Measurements from ENCODE around the gene SELENOS.

DNA sequence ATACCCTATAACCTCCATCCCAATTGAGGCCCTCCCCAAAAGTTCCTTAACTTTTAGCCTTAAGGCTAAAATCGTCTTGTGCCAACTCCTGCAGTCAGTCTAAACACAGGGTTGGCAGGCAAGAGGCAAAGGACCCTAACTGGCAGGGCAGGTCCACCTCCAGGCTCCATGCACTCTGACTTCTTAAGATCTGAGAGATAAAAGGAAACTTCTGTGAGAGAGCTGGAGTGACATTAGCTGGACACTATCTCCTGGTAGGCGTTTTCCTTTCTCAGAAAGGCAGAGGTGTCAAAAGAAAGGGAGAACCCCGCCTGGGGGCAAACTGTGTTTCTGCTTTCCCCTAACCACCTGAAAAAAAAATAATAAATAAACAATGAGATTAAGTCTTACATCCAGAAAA is 29.0 kb downstream of the SELENOS start:
- TF ChIP-seq, protein P1, sequence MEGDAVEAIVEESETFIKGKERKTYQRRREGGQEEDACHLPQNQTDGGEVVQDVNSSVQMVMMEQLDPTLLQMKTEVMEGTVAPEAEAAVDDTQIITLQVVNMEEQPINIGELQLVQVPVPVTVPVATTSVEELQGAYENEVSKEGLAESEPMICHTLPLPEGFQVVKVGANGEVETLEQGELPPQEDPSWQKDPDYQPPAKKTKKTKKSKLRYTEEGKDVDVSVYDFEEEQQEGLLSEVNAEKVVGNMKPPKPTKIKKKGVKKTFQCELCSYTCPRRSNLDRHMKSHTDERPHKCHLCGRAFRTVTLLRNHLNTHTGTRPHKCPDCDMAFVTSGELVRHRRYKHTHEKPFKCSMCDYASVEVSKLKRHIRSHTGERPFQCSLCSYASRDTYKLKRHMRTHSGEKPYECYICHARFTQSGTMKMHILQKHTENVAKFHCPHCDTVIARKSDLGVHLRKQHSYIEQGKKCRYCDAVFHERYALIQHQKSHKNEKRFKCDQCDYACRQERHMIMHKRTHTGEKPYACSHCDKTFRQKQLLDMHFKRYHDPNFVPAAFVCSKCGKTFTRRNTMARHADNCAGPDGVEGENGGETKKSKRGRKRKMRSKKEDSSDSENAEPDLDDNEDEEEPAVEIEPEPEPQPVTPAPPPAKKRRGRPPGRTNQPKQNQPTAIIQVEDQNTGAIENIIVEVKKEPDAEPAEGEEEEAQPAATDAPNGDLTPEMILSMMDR (IDR thresholded peaks at IDR 0.05; ENCODE audit: low read length) = no peak
- TF ChIP-seq EZH2 (IDR thresholded peaks at IDR 0.05; ENCODE audit: borderline replicate concordance, low read length) = no peak
